HS-5 (cell line): ENCODE measurements around the gene SEL1L3.

Experiments
- DNase-seq: peaks from one replicate; pipeline ENCODE4 v3.0.0-alpha.2; 2012; ENCODE audit warnings: low read depth

The SEL1L3 gene

DNA sequence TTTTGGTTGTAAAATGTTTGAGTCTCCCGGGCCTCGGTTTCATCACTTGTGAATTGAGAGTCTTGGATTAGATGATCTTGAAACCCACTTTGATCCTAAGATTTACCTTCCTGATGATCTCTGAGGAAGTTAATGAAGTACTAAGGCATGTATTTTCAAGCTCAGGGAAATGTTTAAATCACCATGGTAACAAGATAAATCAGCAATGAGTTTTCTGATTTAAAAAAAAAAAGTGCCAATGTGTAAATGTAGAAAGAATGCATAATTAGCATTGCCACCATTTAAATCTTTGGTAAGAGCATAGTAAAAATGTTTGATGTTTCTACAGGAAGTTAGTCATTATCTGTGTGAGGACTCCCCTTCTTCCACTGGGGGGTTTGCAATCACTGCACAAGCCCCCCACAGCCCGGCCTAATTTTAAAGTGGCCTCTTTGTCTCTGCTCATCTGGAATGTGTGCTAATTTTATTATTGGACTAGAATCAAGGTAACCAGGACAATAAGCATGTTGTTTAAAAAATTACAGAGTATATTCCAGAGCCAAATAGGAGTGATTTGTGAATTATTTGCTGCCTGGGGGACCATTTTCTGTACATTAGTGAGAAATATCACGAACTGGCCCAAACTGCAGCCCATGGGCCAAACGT is 113.5 kb downstream of the SEL1L3 start:
- no peak for DNase-seq

DNA sequence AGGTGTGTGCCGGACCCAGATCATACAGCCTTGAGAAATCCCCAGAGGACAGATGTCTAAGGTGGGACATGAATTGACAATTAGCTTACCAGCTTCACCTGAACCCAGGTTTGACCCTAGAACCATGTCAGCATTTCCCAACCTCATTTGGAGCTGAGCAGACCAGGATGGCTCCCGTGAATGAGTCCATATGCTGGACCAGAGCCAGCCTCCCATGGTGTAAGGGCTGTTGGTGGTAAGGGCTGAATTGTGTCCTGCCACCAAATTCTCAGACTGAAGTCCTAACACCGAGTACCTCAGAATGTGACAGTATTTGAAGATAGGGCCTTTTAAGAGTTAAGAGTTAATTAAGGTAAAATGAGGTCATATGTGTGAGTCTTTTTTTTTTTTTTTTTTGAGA is 118.8 kb downstream of the SEL1L3 start:
- no peak for DNase-seq

DNA sequence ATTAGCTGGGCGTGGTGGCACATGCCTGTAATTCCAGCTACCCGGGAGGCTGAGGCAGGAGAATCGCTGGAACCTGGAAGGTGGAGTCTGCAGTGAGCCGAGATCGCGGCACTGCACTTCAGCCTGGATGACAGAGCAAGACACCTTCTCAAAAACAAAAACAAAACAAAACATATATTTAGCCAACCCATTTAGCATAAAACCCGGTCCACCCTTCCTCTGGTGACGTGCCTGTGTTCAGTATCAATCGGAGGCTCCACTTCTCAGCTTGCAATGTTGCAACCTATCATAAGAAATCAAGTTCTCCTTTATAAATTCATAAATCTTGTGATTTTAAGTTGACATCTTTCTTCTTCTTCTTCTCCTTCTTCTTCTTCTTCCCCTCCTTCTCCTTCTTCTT is 133.2 kb downstream of the SEL1L3 start:
- DNase-seq, result no peak

GRCh38 chr4:25728886-25729285 is 133.9 kb downstream of the SEL1L3 start:
- DNase-seq, result no peak

- no peak for DNase-seq
Observed at GRCh38 chr4:25727711-25728493, 134.9 kb downstream of the SEL1L3 start.

DNA sequence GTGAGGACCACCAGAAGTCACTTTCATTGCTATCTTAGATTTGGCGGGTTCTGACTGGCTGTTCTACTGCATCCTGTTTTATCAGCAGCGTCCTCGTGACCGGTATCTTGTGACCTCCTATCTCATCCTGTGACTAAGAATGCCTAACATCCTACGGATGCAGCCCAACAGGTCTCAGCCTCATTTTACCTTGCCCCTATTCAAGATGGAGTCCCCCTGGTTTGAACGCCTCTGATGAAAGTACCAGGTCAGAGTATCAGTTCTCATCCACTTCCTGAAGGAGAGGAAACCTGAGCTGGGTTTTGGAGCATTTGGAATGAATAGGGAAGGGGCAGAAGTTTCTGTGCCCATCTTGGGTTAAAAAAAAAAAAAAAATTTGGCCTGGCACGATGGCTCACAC is 136.9 kb downstream of the SEL1L3 start:
- DNase-seq, result no peak

- no peak for DNase-seq
Observed at GRCh38 chr4:25723409-25723808, 139.4 kb downstream of the SEL1L3 start.

GRCh38 chr4:25722964-25723363 is 139.8 kb downstream of the SEL1L3 start:
- DNase-seq, result no peak

DNA sequence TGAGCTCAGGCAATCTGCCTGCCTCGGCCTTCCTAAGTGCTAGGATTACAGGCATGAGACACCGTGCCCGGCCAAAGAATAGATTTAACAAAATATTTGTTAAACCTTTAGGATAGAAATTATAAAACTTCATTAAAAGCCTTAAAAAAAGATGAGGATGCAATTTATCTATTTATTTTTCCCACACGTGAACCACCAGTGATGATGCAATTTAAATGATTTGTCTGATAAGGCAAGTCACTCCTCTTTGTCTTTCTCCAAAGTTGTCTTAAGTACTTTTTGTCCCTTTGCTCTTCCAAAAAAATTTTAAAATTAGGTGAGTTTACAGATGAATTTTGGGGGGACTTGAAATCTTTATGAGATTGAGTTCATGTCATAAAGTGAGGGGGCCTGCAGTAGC is 149.0 kb downstream of the SEL1L3 start:
- DNase-seq, result no peak

DNA sequence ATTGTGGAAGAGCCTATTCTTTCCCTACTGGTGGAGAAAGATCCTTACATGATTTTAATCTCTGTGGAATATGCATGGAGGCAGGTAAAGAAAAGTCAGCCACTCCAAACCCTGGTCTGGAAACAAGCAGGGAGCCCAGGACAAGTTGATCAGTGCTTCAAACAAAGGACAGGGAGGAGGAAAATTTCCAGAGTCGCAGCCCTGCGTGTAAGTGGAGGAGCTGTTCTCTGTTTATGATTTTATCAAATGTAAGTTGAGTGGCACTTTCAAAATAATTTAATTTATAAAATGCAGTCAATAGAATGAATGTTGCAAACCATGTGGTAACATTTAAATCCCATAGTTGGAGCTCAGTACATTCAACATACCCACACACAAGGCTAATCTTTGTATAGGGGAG is 150.2 kb downstream of the SEL1L3 start:
- DNase-seq, result no peak

GRCh38 chr4:25710637-25711036 is 152.2 kb downstream of the SEL1L3 start:
- no peak for DNase-seq

- DNase-seq, result no peak
Observed at GRCh38 chr4:25704516-25704915, 158.3 kb downstream of the SEL1L3 start.

DNA sequence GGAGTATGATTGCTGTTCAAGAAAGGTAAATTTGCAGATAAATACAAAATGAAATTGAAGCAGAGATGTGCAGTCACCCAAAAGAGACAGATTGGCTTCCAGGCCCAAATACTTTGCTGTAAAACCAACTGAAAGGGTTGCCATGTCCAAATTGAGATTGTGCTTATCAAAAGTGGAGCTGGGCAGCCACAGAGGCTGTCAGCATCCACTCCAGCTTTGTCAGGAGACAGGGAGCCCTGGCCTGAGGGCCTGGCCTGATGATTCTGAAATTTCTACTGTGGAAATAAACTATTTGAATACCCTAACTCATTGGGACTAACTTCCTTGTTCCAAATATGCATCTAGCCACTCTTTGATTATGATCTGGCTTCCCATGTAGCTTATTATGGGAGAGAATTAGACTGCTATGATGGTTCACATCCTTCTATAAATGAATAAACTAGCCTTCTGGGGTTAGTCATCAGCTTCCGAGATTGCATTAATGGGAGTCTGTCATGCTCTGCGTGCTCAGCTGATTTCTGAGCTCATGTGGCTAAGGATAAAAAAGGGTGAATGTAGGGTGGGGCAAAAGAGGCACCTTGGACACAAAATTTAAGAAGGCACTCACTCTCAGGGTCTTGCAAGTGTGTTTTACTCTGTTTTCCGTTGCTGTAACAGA is 158.9 kb downstream of the SEL1L3 start:
- DNase-seq, result peak; percentile 30

DNA sequence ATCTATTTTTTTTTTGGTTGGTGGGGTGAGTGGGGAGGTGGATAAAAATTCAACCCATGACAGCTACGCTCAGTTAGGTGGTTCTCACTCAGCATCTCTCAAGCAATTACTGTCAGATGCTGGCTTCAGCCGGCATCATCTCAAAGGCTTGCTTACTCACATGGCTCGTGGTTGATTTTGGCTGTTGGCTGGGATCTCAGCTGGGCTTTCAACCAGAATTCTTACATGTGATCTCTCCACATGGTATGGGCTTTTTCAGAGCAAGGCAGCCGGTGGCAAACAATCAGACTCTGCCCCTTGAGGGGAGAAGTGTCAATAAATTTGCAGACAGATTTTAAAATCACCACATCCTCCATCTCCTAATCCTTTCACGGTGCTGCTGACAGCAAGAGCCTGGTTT is 159.9 kb downstream of the SEL1L3 start:
- peak; percentile 63 for DNase-seq

DNA sequence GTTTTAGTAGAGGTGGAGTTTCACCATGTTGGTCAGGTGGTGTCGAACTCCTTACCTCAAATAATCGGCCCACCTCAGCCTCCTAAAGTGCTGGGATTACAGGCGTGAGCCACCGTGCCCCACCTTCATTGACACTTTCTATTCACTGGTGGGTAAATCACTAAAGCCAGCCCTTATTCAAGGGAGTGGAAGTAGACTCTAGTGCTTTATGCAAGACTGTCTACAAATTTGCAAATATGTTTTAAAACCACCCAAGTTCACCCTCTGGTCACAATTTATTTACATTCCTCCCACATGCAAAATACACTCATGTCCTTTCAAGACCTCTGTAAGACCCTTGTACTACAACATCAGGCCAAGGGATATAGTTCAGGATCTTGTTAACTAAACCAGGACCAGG is 162.1 kb downstream of the SEL1L3 start:
- DNase-seq, result no peak

DNA sequence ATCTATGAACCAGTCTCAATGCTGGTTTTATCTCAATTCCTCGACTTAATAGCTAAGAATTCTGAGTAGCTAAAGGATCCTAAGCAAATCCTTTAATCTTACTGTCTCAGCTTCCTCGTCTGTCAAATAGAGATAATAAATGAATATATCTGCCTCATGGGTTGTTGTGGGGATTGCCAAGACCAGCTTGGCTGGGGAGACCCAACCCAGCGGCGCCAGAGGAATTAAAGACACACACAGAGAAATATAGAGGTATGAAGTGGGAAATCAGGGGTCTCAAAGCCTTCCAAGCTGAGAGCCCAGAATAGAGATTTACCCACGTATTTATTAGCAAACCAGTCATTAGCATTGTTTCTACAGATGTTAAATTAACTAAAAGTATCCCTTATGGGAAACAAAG is 165.3 kb downstream of the SEL1L3 start:
- DNase-seq, result no peak
